HG02588 (cell line): ENCODE results near the gene LEMD2.

ENCODE experiments used
- ATAC-seq: cut with Tn5 transposase; IDR thresholded peaks from one replicate; pipeline ENCODE4 v1.9.1; 2021; ENCODE audit warnings: mild to moderate bottlenecking, moderate library complexity; ENCODE audit not compliant: unreplicated experiment

The LEMD2 gene

DNA sequence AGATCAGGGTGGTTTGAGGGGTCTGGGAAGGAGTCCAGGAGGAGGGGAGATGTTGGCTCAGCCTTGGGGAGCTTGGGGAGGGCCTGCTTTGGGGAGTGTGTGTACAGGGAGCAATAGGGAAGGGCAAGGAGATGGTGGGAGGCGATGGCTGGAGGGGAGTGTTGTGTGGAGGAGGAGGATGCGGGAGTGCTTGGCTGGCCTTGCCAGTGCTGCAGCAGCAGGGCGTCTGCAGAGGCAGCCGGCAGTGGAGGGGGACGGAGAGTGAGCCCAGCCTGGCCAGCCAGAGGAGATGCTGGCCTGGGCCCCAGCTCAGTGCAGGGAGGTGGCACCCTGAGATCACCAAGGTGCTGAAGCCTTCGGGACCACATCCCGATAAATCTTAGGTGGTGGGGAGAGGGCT is 46.1 kb downstream of the LEMD2 start:
- ATAC-seq, result no peak

DNA sequence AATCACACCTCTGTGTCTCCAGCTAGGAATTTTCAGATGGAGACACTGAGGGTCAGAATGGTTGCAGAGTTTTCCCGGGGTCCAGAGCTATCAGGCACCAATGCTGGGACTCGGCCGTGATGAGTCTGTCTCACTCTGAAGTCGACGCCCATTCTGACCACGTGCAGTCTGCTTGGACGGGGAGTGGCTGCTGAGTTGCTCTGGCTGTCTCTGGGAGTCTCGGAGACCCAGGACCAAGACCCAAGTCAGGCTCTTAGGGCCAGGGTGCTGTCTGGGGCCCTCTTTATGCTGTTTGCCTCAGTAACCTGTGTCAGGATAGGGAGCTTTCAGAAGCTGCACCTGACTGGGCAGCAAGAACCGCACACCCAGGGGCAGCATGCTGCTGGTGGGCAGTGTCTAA is 46.8 kb downstream of the LEMD2 start:
- no peak for ATAC-seq

DNA sequence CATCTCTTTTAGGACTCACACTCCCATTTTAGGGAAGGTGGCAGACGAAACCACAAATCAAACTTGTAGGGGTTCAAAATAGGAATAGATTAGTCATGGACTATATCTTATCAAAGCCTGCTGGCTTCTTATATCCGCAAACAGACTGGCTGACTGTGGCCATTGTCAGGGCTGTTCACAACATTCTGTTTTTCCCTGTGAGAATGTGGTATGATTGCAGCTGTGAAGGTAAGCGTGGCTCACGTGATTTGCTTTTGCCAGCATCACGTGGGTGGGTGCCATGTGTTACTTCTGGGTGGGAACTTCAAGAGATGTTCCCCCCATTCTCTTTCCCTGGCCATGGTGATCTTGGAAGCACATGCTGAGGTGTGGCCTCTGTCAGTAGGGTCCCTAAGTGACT is 48.1 kb downstream of the LEMD2 start:
- ATAC-seq, result no peak

DNA sequence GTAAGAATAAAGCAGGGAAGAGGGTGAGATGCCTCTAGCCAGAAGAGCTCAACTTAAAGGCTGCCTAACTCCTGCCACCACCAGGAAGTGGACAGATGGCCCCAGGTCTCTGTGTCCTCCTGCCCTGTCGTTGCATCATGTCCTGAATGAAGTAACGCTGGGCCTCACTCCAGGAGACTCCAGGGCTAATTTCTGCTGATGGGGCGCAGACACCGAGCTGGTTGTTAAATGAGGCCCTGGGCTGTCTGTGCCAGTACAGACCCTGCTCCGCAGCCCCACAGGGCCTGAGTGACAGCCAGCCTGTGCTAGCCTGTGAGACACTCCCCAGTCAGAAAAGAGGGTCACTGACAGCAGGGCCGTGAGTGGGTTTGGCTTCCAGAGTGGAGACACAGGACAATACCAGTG is 48.7 kb downstream of the LEMD2 start:
- ATAC-seq, result no peak

DNA sequence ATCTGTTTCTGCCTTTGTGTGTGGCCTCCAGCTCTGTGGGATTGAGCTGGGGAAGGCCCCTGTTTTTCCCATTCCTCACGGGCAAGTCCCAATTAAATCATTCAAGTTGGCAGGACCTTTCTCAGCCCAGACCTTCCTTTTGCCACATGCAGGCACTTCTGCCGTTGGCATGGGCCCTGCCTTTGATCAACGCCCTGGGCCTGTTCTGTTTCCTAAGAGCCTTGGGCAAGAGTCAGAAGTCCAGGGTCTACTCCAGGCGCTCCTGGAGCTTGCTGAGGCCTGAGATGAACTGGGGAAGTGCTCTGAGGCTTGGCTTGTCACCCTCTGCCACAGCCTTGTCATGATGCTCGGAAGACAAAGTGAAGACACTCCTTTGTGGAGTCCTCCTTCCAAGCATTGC is 49.4 kb downstream of the LEMD2 start:
- ATAC-seq, result no peak

DNA sequence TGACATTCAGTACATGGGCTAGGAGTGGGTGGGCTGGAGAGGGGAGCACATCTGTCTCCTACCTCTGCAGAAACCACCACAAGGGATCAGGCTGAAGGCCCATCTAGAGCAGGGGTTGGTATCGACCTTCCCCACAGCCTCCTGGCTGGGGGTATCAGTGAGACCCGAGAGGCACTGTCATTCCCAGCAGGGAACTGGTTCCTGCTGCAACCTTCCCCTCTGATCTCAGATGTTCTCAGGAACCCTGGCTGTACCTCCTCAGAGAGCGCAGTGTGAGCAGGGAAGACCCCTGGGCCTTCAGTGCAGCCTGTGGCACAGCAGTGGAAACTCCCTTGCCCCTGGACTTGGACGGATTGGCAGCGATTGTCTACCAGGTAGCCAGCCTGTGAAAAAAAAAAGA is 50.1 kb downstream of the LEMD2 start:
- no peak for ATAC-seq

GRCh38 chr6:33738153-33738552 is 50.8 kb downstream of the LEMD2 start:
- no peak for ATAC-seq

- ATAC-seq, result no peak
Observed at GRCh38 chr6:33737267-33738026, 51.5 kb downstream of the LEMD2 start.

DNA sequence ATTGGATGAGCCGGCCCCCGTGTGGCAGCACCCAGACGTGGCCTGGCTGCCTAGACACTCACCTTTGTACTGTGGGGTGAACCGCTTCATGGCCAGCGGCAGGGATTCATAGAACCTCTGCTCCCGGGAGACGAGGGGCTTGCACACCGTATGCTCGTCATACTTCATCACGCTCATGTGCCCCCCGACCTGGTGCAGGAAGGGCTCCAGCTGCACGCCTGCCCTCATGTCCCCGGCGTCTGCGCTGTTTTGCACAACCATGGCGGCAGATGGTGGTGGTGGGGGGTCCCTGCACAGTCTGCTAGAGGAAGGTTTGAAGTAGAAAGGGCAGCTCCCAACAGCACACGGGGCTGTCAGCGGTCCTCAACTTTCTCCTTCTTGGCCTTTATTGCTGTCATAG is 53.7 kb downstream of the LEMD2 start:
- no peak for ATAC-seq

DNA sequence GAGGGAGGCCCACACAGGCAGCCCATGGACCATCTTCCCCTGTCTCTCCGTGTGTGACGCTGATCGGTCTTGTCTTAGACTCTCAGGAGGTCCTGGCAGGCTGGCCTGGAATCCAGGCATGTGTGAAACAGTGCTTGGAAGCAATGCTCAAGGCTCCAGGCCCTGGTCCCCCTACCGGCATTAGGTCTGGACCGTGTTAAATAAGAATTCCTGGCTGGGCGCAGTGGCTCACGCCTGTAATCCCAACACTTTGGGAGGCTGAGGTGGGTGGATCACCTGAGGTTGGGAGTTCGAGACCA is 55.3 kb downstream of the LEMD2 start:
- no peak for ATAC-seq

- no peak for ATAC-seq
Observed at GRCh38 chr6:33732817-33733708, 55.9 kb downstream of the LEMD2 start.

DNA sequence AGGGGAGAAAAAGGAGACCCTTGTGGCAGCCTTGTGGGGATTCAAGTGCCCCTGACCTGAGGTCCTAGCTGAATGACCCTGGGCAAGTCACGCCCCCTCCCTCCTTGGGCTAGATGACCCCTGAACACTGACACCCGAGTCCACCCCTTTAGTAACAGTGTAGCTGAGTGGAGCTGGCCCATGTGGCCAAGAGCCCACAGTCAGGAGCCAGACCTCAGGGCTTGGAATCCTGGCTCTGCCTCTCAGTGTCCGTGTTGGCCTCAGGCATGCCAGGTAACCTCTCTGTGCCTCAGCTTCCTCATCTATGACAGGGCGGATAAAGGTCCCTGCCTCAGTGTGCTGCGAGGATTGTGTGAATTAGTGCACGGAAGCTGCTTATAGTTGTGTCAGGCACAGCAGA is 56.5 kb downstream of the LEMD2 start:
- no peak for ATAC-seq

DNA sequence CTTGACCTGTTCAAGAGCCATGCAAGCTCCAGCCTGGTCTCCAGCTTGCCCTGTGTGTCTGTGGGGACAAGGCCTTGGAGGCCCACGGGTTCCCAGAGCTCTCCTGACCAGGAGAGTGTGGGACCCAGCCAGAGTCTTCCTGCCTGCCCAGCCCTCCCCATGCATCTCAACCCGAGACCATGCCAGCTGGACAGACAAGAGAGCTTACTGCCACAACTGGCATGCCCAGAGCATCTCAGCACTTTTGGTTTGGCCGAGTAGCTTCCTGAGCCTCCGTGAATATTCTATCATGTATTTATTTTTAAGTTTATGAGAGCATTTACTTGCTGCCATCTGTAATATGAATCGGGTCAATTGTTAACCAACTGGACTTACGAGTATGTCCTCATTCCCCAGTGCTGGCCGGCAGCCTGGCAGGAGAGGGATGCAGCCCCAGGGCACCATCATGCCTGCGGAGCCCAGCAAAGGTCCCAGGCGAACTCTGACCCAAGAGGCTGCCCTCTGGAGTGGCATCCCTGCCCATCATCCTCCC is 57.1 kb downstream of the LEMD2 start:
- no peak for ATAC-seq

DNA sequence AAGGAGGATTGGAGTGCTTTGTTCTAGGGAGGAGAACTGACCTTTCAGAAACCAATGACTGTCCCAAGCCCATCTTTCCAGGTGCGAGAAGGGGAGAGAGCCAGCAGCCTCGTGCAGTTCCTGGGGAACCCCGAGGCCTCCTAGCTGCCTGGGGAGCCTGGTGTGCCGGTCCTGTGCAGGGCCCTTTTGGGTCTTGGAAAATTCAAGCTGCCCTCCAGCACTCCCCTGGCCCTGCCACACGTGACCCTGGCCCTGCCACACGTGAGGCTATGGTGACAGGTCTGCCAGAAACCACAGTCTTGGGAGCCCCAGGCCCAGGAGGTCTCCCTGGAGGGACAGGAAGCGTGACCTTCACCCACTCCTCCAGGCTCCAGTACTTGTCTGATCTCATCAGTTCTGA is 57.9 kb downstream of the LEMD2 start:
- ATAC-seq, result no peak

DNA sequence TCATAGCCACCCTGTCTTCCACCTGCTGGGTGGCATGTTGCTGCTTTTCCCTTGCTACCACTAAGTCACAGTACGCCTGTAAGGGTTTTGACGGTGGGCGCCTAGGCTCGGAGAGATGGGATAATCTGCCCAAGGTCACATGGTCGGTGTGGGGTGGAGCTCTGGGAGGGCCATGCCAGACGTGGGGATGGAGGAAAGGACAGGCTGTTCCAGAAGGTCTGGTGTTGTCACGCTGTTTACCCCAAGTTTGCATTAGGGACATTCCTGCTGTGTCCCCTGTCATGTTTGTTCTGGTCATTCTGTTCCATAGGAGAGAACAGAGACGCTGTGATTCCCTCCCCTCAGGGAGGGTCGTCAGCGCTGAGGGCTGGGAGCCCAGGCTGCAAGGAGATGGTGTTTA is 58.3 kb downstream of the LEMD2 start:
- no peak for ATAC-seq

- ATAC-seq, result no peak
Observed at GRCh38 chr6:33729059-33729458, 59.9 kb downstream of the LEMD2 start.

- ATAC-seq, result no peak
Observed at GRCh38 chr6:33728438-33728837, 60.5 kb downstream of the LEMD2 start.

GRCh38 chr6:33727932-33728331 is 61.0 kb downstream of the LEMD2 start:
- no peak for ATAC-seq

- ATAC-seq, result no peak
Observed at GRCh38 chr6:33727126-33727525, 61.8 kb downstream of the LEMD2 start.

DNA sequence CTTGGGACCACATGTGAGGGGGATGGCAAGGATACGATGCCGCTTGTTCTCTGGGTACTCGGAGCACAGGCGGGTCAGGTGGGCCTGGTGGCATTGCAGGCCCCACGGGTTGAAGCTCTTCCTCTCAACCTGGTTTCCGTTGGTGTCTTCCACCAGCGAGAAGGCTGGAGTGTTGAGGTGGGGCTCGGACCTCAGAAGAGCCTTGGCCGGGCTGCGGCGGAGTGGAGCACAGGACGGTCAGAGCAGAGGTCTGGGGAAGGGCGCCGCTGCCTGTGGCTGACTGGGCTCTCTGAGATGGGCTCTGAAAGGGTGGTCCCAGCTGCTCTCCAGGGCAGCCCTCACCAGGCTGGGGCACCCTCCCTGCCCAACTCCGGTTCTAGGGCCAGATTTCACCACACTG is 62.2 kb downstream of the LEMD2 start:
- no peak for ATAC-seq

GRCh38 chr6:33725891-33726673 is 62.8 kb downstream of the LEMD2 start:
- no peak for ATAC-seq
